HG03571 (cell line): ENCODE measurements around the gene ADCY6.

Source experiments
- ATAC-seq: cut with Tn5 transposase; IDR thresholded peaks from one replicate; pipeline ENCODE4 v1.9.1; 2021; ENCODE audit not compliant: unreplicated experiment

The ADCY6 gene

DNA sequence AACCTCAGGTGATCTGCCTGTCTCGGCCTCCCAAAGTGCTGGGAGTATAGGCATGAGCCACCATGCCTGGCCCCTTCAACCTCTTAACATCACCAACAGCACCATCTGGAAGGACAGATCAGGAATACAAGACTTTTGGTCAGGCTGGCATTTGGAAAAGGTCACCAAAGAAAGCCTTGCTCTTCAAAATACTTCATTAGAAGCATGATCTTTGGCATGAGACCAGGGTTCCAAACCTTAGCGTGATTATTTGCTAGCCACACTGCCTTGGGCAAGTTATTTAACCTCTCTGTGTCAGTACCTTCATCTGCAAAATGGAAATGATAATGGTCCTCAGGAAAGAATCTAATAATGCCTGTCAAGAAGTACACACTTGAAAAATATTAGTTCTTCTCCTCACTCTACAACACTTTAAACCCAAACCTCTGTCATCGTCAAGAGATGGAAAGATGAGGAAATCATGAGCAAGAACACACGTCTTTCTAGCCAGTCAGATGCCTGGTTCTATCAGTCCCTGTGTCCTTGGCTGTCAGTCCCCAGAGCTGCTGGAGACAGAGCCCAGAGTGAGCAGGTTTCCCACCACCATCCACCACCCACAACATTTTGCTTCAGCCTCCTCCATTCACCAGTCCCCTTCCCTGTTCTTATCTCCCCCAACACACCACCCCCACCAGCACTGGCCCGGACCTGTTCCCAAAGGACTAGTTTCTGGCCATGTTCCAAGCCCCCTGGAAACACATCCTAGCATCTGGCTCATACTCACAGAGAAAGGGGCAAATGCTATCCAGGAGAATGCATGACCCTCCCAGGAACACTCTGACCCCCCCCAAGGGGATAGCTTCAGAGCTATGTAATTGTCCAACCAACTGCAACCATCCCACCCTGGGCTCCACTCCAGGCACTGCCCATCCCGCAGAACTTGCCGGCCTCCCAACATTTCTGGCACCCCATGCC is 2.0 kb downstream of the ADCY6 start:
- ATAC-seq: no peak

- no peak for ATAC-seq
These were observed 5.5 kb downstream of the ADCY6 start for GRCh38 chr12:48783432-48783831.

- no peak for ATAC-seq
These were observed 6.2 kb downstream of the ADCY6 start for GRCh38 chr12:48782457-48783395.

GRCh38 chr12:48781750-48782456 is 7.0 kb downstream of the ADCY6 start:
- ATAC-seq: no peak

- no peak for ATAC-seq
These were observed 8.4 kb downstream of the ADCY6 start for GRCh38 chr12:48780381-48781025.

DNA sequence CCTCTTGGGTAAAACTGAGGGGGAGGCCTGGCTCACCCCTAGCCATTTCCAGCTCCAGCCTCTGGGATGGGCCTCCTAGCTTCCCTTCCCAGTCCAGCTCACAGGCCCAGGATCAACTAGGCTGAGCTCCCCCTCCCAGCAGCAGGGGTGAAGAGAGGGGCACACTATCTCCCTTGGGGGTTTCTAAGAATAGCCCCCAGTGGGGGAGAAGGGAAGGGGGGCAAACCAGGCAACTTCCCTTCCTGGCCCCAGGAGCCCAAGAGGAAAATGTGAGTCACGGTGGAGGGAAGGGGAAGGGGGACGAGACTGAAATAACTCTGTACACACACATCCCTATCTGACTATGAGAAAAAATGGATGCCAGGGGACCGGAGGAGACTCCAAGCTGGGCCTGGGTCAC is 9.0 kb downstream of the ADCY6 start:
- no peak for ATAC-seq

DNA sequence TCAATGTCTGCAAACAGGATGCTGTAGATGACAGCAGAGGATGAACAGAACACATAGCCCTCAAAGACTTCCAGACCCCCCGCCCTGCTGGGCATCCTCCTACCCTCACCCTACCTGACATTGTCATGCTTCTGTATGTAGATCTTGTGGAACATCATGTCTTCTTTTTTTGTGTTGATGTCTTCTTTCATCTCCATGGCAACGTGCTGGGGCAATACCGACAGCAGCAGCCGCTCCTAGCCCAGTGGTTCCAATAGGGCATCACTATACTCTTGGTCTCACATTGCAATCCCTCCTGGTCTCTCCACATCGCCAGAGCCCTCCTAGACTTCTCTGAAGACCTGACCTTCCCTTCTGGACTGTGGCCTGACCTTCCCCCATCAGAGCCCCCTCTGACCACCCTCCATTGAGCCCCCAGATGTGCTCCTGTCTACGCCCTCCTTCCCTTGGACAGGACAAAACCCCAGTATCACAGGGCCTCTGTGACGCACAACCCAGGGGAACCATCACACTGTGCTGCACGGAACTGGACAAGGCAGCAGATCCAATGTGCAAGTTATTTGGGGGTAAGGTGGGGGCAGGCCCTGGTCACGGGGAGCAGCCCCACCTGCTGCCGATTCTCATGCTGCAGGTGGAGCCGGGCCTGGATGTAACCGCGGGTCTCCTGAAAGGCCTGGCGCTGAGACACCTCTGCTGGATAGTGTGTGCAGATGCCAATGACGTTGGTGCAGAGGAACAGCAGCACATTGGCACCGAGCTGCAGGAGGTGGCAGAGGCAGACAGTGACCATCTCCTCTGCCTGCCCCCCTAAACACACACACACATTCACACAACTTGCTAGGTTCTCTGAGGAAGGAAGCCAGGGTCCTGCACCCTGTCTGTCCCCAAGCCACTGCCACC is 11.1 kb downstream of the ADCY6 start:
- ATAC-seq: no peak

- ATAC-seq: no peak
These were observed 11.9 kb downstream of the ADCY6 start for GRCh38 chr12:48776956-48777355.

DNA sequence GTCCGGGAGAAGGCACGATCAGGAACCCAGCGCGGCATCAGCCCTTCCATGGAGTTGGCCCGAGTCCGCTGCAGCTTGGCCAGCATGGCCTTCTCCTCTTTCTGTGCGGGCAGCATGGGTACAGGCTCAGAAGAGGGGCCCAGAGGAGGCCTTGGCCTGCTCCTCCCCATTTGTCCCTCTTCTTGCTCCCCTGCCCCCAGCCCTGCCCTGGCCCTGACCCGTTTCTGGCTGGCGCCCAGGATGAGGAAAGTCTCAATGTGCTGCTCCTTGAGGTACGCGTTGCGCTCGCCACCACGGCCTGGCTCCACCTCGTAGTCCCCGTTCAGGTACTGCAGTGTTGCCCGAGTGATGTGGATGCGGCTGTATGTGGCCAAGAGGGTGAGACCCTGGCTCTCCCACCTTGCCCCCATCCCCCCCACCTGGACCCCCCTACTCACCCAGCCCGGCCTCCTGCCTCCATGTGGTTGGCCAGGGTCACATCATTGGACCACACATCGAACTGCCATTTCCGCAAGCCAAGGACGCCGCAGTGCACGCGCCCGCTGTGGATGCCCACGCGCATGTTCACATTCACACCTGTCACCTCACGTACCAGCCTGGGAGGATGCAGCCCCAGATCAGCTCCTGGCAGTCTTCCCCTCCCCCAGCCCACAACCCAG is 12.8 kb downstream of the ADCY6 start:
- ATAC-seq: no peak

- no peak for ATAC-seq
These were observed 13.6 kb downstream of the ADCY6 start for GRCh38 chr12:48775299-48775698.

DNA sequence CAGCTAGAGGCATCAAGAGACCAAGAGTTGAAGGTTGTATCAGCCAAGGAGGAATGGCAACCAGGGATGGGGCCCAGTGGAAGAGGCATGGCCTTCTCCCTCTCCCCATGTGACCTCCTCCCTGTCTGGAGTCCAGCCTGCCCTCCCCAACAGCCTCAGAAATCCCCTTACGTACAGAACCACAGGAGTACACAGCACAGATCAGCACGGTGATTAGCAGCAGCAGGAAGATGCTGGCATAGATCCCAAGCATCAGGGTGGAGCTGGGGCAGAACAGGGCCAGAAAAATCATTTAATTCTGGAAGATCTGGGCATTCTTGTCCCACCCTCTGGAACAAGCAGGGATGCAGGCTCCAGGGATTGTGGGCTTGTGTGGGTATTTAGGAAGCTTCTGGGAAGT is 14.4 kb downstream of the ADCY6 start:
- ATAC-seq: no peak

DNA sequence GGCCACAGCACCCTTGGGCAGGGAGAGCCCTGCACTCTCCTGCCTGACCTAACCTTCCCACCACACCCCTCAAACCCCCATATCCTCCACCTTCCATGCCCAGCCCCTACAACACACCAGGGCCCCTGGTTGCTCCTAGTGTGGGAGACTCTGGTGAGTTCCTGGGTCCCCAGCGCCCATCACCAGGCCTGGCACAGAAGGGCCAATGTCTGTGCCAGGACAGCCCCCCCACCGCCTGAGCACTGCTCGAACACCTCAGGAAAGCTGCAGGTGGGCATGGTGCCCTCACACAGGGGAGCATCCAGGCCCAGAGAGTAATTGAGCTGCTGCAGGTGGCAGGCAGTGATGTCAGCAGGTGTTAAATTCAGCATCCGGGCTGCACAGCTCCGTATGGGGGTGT is 15.2 kb downstream of the ADCY6 start:
- ATAC-seq: no peak

- no peak for ATAC-seq
These were observed 17.2 kb downstream of the ADCY6 start for GRCh38 chr12:48771588-48772112.

DNA sequence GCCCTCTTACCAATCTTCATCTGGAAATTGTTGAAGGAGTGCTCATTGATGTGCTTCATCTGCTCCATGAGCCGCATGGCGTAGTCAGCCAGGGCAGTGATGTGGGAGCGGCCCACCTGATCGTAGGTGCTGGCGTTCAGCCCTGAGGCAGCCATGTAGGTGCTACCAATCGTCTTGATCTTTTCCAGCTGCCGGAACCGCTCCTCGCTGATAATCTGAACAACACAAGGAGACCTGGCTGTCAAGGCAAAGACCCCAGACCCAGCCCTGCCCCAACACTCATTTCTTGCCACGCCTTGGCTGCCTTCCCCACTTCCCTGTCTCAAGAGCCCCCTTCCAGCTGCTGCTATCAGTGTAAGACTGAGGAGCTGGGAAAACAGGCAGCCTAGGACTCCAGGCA is 18.1 kb downstream of the ADCY6 start:
- ATAC-seq: no peak

DNA sequence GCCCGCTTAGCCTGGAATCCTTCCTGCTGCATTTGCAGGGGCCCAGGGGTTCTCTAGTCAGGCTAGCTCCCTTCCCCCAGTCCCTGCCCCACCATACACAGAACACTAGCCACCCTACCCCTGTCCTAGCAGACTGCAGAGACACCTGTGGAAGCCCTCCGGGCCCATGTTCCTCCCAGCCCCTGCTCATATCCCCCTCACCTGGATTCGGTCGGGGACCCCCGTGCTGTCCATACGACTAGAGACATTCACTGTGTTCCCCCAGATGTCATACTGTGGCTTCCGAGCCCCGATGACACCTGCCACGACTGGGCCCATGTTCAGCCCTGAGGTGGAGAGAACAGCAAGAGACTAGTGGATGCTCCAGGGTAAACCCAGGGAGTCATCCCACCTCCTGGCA is 20.2 kb downstream of the ADCY6 start:
- no peak for ATAC-seq

GRCh38 chr12:48768147-48768546 is 20.7 kb downstream of the ADCY6 start:
- ATAC-seq: no peak

GRCh38 chr12:48767521-48767920 is 21.4 kb downstream of the ADCY6 start:
- ATAC-seq: no peak

GRCh38 chr12:48767047-48767446 is 21.8 kb downstream of the ADCY6 start:
- no peak for ATAC-seq

DNA sequence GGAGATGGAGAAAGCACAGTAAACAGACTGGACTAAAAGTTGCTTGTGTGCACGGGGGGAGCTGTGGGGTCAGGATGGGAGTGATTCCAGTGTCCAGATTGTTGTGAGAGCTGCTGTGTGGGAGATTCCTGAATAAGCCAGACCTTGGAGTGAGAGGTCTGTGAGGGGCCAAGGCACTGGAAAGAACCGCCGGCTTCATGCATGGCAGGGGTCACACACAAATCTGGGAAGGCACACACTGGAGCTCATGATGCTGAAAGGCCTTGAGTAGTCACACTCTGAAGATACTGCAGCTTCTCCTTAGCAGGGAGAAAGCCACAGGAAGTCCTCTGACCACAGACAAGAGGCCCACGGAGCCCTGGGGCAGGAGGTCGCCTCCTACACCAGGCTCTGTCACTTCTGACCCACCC is 23.1 kb downstream of the ADCY6 start:
- ATAC-seq: no peak
